Panc1 (cell line): ENCODE results near the gene ATG4B. TPM values are rescaled to one million over a fixed set of nuclear protein-coding genes. Genes with fewer than 3 reads are reported as not detected.

Experiments
- ATAC-seq: fragments of 200-7000 bp; cut with Tn5 transposase; 2 replicates; pipeline ENCODE4 v1.9.1; 2020; ENCODE audit warnings: mild to moderate bottlenecking, moderate library complexity
- BruUV-seq: library from RNA; stranded (reverse); fragments of 400-500 nt; replicated peaks from 2 replicates; lab custom pipeline; 2021; lab: Mats Ljungman, UMichigan
- CTCF ChIA-PET: fragments of 300-600 bp; sonication (Branson Sonifier 250); formaldehyde crosslinking; loops from one replicate; lab custom pipeline; 2022; ENCODE audit warnings: antibody characterized with exemption; lab: Charles Lee
- POLR2A ChIA-PET: fragments of 300-600 bp; sonication (Branson Sonifier 250); formaldehyde crosslinking; loops from one replicate; lab custom pipeline; 2022; ENCODE audit warnings: antibody characterized with exemption; lab: Charles Lee
- DNase-seq: peaks from one replicate; pipeline ENCODE4 v3.0.0-alpha.2; 2010; ENCODE audit warnings: low read depth, low spot score
- H3K27ac ChIP-seq: 2 replicates; pipeline ENCODE4 v1.5.1; 2011; ENCODE audit warnings: mild to moderate bottlenecking, low read length, inconsistent platforms
- H3K27me3 ChIP-seq: fragments of 200-500 bp; sonication (Bioruptor generic); 2 replicates; pipeline ENCODE4 v1.6.0; 2014; ENCODE audit warnings: low read length, inconsistent platforms; ENCODE audit not compliant: control insufficient read depth, insufficient read depth
- H3K36me3 ChIP-seq: fragments of 200-500 bp; sonication (Bioruptor generic); 2 replicates; pipeline ENCODE4 v1.5.1; 2014; ENCODE audit warnings: inconsistent platforms, mild to moderate bottlenecking, low read length, moderate library complexity; ENCODE audit not compliant: control insufficient read depth, insufficient read depth
- H3K4me1 ChIP-seq: 2 replicates; pipeline ENCODE4 v1.5.1; 2011; ENCODE audit warnings: inconsistent platforms, mild to moderate bottlenecking, low read length, moderate library complexity; ENCODE audit not compliant: control insufficient read depth, insufficient read depth
- H3K4me3 ChIP-seq, 2 experiments: 2 replicates each; pipeline ENCODE4 v1.5.1; 2011 to 2012; ENCODE audit warnings: low read depth in 2 of 2, low read length in 2 of 2, mild to moderate bottlenecking in 2 of 2, inconsistent platforms in 1 of 2, moderate library complexity in 1 of 2
- H3K9me3 ChIP-seq: fragments of 200-500 bp; sonication (Bioruptor generic); 2 replicates; pipeline ENCODE4 v1.5.1; 2014; ENCODE audit warnings: low read depth, mild to moderate bottlenecking, inconsistent platforms, low read length, moderate library complexity; ENCODE audit not compliant: control insufficient read depth, insufficient read depth
- POLR2AphosphoS5 ChIP-seq: IDR thresholded peaks from 2 replicates; pipeline ENCODE4 v1.6.1; 2012; ENCODE audit warnings: mild to moderate bottlenecking, low read depth, low read length, moderate library complexity
- SIN3A ChIP-seq: IDR thresholded peaks from 2 replicates; pipeline ENCODE4 v1.6.1; 2012; ENCODE audit warnings: low read depth, mild to moderate bottlenecking, low read length, moderate library complexity, borderline replicate concordance; ENCODE audit not compliant: insufficient read depth
- TCF7L2 ChIP-seq: IDR thresholded peaks from 2 replicates; pipeline ENCODE4 v1.6.1; 2011; ENCODE audit warnings: mild to moderate bottlenecking, low read depth, low read length, inconsistent platforms
- in situ Hi-C: cut with HindIII; loops from 2 replicates; pipeline ENCODE4 v1.10.0; 2016; ENCODE audit warnings: low sequenced_read_pairs, low pct_unique_long_range_greater_than_20kb
- intact Hi-C: fragments of 100-400 bp; cut with micrococcal nuclease; formaldehyde crosslinking; loops from one replicate; pipeline ENCODE4 v1.10.0; 2022; ENCODE audit not compliant: unreplicated experiment
- total RNA-seq: library from RNA; stranded (reverse); gene quantifications from one replicate; pipeline ENCODE4 v1.2.1, GENCODE V29; 2021; ENCODE audit not compliant: unreplicated experiment
- TF ChIP-seq, protein P1 (sequence below): fragments of 450-650 bp; IDR thresholded peaks from 2 replicates; pipeline ENCODE4 v1.5.1; 2017; ENCODE audit warnings: mild to moderate bottlenecking
- TF ChIP-seq, protein P2 (sequence below), 2 experiments: IDR thresholded peaks; 2 replicates each; pipeline ENCODE4 v1.6.1; 2011 to 2012; ENCODE audit warnings: low read depth in 2 of 2, control low read depth in 1 of 2, low read length in 1 of 2, mild to moderate bottlenecking in 1 of 2, moderate library complexity in 1 of 2; ENCODE audit not compliant: insufficient read depth in 1 of 2

Gene ATG4B
- total RNA-seq, 1 experiment from 2014 or later, result 84.2 TPM

DNA sequence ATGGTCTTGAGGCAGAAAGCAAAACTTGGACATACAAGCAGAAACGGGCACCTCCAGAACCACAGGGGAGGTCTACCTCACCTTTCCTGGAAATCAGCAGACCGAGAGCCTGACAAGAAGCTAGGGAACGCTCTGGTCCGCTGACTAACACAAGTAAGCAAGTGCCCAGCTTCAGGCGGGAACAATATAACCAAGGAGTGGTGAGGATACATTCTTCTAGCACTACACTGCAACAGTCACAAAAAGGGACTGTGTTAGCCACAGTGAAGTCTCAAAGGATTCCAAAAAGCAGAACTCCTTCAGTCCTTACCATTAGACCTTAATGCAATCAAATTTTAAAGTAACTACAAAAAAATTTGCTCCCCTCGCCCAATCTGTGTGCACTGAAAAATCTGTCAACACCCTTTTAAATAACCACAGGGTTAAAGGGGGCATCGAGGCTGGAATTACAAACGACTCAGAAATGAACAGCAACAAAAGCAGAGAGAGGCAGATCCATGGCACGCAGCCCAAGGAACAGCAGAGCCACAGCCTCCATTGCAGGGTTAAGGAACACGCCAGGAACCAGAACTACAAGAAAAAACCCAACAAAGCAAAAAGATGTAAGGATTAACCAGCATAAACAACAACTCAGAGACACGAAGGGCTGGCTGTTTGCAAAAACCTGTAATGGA is 7.6 kb upstream of the ATG4B start:
- in situ Hi-C loops (no loop called here), intact Hi-C loops (no loop called here)
- Histone ChIP-seq H3K4me3 (no peak overlapping the region), H3K36me3 (no peaks in the 10 kb centered on the region; the same call in 1 of the 2 replicates), H3K27ac (no peak overlapping the region), H3K27me3 (no peaks in the 10 kb centered on the region), H3K9me3 (no peaks in the 10 kb centered on the region), H3K4me1 (peaks cover 3% of the 10 kb centered on the region; the same call in 1 of the 2 replicates)
- DNase-seq (no peak), ATAC-seq (no peak)
- CTCF ChIA-PET, result interaction anchor here (0.6 kb wide), 1 partner anchor 28 kb away, joined by 3 read pairs; no protein-coding TSS in a partner anchor
- TF ChIP-seq, protein P1, sequence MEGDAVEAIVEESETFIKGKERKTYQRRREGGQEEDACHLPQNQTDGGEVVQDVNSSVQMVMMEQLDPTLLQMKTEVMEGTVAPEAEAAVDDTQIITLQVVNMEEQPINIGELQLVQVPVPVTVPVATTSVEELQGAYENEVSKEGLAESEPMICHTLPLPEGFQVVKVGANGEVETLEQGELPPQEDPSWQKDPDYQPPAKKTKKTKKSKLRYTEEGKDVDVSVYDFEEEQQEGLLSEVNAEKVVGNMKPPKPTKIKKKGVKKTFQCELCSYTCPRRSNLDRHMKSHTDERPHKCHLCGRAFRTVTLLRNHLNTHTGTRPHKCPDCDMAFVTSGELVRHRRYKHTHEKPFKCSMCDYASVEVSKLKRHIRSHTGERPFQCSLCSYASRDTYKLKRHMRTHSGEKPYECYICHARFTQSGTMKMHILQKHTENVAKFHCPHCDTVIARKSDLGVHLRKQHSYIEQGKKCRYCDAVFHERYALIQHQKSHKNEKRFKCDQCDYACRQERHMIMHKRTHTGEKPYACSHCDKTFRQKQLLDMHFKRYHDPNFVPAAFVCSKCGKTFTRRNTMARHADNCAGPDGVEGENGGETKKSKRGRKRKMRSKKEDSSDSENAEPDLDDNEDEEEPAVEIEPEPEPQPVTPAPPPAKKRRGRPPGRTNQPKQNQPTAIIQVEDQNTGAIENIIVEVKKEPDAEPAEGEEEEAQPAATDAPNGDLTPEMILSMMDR, result no peak
- no peak for TF ChIP-seq POLR2AphosphoS5
- TF ChIP-seq TCF7L2, result no peak
- TF ChIP-seq, protein P2, sequence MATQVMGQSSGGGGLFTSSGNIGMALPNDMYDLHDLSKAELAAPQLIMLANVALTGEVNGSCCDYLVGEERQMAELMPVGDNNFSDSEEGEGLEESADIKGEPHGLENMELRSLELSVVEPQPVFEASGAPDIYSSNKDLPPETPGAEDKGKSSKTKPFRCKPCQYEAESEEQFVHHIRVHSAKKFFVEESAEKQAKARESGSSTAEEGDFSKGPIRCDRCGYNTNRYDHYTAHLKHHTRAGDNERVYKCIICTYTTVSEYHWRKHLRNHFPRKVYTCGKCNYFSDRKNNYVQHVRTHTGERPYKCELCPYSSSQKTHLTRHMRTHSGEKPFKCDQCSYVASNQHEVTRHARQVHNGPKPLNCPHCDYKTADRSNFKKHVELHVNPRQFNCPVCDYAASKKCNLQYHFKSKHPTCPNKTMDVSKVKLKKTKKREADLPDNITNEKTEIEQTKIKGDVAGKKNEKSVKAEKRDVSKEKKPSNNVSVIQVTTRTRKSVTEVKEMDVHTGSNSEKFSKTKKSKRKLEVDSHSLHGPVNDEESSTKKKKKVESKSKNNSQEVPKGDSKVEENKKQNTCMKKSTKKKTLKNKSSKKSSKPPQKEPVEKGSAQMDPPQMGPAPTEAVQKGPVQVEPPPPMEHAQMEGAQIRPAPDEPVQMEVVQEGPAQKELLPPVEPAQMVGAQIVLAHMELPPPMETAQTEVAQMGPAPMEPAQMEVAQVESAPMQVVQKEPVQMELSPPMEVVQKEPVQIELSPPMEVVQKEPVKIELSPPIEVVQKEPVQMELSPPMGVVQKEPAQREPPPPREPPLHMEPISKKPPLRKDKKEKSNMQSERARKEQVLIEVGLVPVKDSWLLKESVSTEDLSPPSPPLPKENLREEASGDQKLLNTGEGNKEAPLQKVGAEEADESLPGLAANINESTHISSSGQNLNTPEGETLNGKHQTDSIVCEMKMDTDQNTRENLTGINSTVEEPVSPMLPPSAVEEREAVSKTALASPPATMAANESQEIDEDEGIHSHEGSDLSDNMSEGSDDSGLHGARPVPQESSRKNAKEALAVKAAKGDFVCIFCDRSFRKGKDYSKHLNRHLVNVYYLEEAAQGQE (IDR thresholded peaks at IDR 0.05; ENCODE audit: insufficient read depth in 1 of 2, low read depth in 2 of 2, low read length in 1 of 2), result no peak
- TF ChIP-seq SIN3A, result no peak
- POLR2A ChIA-PET, result no interaction called here
- no TSS peak for BruUV-seq

DNA sequence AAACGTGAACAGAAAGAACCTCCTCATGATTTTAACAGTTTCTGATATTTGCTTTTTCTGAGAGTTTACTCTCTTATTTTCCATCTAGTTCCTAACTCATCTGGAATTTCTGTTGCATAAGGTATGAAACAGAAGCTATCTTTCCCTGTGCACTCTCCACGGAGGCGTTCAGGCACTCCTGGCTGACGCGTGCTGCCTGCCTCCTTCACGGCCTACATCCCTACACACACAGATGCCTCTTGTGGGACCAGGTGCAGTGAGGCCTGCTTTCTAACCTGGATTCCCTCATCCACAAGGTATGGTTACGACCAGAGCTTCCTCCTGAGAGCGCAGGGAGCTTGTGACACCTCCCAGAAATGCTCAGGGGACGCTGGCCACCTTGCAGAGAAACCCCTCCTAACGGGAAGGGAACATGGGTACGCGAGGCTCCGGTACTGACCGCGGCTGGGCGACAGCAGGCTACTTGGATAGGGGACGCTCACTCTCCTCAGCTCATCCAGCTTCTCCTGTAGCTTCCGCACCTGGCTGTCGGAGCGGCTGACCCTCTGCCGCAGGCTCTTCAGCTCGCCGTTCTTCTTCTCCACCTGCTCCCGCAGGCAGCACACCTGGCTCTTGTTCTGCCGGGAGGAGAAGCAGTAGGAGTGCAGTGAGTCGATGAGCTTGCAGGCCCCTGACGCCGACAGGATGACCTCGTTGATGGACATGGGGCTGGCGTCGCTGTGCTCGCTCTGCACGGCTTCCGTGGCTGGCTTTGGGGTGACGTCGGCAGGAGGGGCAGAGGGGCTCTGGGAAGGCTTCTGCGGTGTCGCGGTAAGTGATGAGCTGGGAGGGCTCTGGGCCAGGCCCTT is 4.8 kb upstream of the ATG4B start:
- in situ Hi-C loops (no loop called here), intact Hi-C loops (no loop called here)
- H3K36me3 ChIP-seq, result peaks cover 3% of the 10 kb centered on the region; the same call in 1 of the 2 replicates
- peaks cover 3% of the 10 kb centered on the region; the same call in 1 of the 2 replicates for H3K4me1 ChIP-seq
- POLR2A ChIA-PET, result interaction anchor here (0.7 kb wide), 1 partner anchor 8 kb away, joined by 3 read pairs; no protein-coding TSS in a partner anchor
- no peaks in the 10 kb centered on the region for H3K27me3 ChIP-seq
- TF ChIP-seq, protein P1, result no peak
- TF ChIP-seq, protein P2 (IDR thresholded peaks at IDR 0.05; ENCODE audit: insufficient read depth in 1 of 2, low read depth in 2 of 2, low read length in 1 of 2), result no peak
- TF ChIP-seq POLR2AphosphoS5, result no peak
- no peak for TF ChIP-seq TCF7L2
- TF ChIP-seq SIN3A, result no peak
- CTCF ChIA-PET, result no interaction called here
- DNase-seq (no peak), ATAC-seq (no peak)
- BruUV-seq, result no TSS peak
- H3K27ac ChIP-seq, result no peak overlapping the region
- no peaks in the 10 kb centered on the region for H3K9me3 ChIP-seq
- no peak overlapping the region for H3K4me3 ChIP-seq
